Hepatocyte (in vitro differentiated cells): Measurements from ENCODE around the gene LRRC36.

Experiments used
- CTCF ChIP-seq: fragments of 200-600 bp; sonication (generic); IDR thresholded peaks from 2 replicates; pipeline ENCODE4 v1.5.1; 2016; ENCODE audit warnings: antibody characterized with exemption, mild to moderate bottlenecking; ENCODE audit not compliant: poor library complexity
- EZH2phosphoT487 ChIP-seq: fragments of 200-600 bp; sonication (generic); IDR thresholded peaks from one replicate; pipeline ENCODE4 v1.6.1; 2018; ENCODE audit warnings: antibody characterized with exemption, mild to moderate bottlenecking, low read depth, moderate library complexity; ENCODE audit not compliant: unreplicated experiment, severe bottlenecking

GRCh38 chr16:67404740-67405226, 78.2 kb downstream of the LRRC36 start:
- TF ChIP-seq CTCF (no peak), EZH2phosphoT487 (no peak)
